Measurements from ENCODE around the gene RFTN2. TPM values are rescaled to one million over a fixed set of nuclear protein-coding genes. Genes with fewer than 3 reads are reported as not detected.
A peak's percentile ranks its signal among the peaks of the same experiment; 100 is the strongest.

Gene RFTN2
- total and polyA plus RNA-seq, 2 of the 13 experiments (the other 11 are each of a cell fraction or from before 2014, with no cell fraction given), result not detected

GRCh38 chr2:197613509-197613987 lies 61.8 kb downstream of the RFTN2 start (continued):
- no peak for TF ChIP-seq KIAA2018 (CRISPR knock-in tag; IDR thresholded peaks at IDR 0.05; ENCODE audit: borderline replicate concordance)
- TF ChIP-seq ATF1 (CRISPR knock-in tag; IDR thresholded peaks at IDR 0.05), result peak; percentile 89
- peak; percentile 77; the same call in 1 of the 2 replicates for TF ChIP-seq RXRA (CRISPR knock-in tag; IDR thresholded peaks at IDR 0.05)
- no peak for TF ChIP-seq ZNF768 (CRISPR knock-in tag; IDR thresholded peaks at IDR 0.05)
- no peak for TF ChIP-seq EZH2 (conservative IDR thresholded peaks at IDR 0.05; ENCODE audit: low read depth, low read length)
- TF ChIP-seq TEF (CRISPR knock-in tag; IDR thresholded peaks at IDR 0.05), result peak; percentile 92
- TF ChIP-seq SRSF9 (IDR thresholded peaks at IDR 0.05; ENCODE audit: borderline replicate concordance, insufficient read depth, low read depth, low read length, poor library complexity, severe bottlenecking), result no peak
- TF ChIP-seq EED (CRISPR knock-in tag; IDR thresholded peaks at IDR 0.05), result no peak
- TF ChIP-seq PITX1 (CRISPR knock-in tag; IDR thresholded peaks at IDR 0.05), result peak; percentile 98
- peak; percentile 100 for TF ChIP-seq RXRB (CRISPR knock-in tag; IDR thresholded peaks at IDR 0.05; ENCODE audit: borderline replicate concordance)
- peak; percentile 88; the same call in 1 of the 2 replicates for TF ChIP-seq ZNF431 (CRISPR knock-in tag; IDR thresholded peaks at IDR 0.05; ENCODE audit: borderline replicate concordance, low read depth)
- TF ChIP-seq TP53 (CRISPR knock-in tag; conservative IDR thresholded peaks at IDR 0.05), result no peak
- TF ChIP-seq ZNF891 (CRISPR knock-in tag; IDR thresholded peaks at IDR 0.05), result no peak
- no peak for TF ChIP-seq HNRNPH1 (optimal IDR thresholded peaks at IDR 0.05; ENCODE audit: low read depth, low read length)
- no peak; the same call in 1 of the 2 replicates for TF ChIP-seq CHD2 (IDR thresholded peaks at IDR 0.05; ENCODE audit: low read depth, low read length)
- no peak for TF ChIP-seq ZNF121 (CRISPR knock-in tag; IDR thresholded peaks at IDR 0.05)
- TF ChIP-seq GABPB1 (CRISPR knock-in tag; IDR thresholded peaks at IDR 0.05), result peak; percentile 56
- peak; percentile 93 for TF ChIP-seq ZMYM4 (CRISPR knock-in tag; IDR thresholded peaks at IDR 0.05)
- TF ChIP-seq ZNF326 (CRISPR knock-in tag; IDR thresholded peaks at IDR 0.05; ENCODE audit: borderline replicate concordance), result no peak
- no peak for TF ChIP-seq NBN (conservative IDR thresholded peaks at IDR 0.05)
- TF ChIP-seq ZNF709 (CRISPR knock-in tag; IDR thresholded peaks at IDR 0.05), result peak; percentile 81; the same call in 1 of the 2 replicates
- no peak for TF ChIP-seq ZFP82 (CRISPR knock-in tag; IDR thresholded peaks at IDR 0.05; ENCODE audit: borderline replicate concordance)
- TF ChIP-seq HDAC2 (CRISPR knock-in tag; IDR thresholded peaks at IDR 0.05), result peak; percentile 100
- peak; percentile 53 for TF ChIP-seq ATF7-NPFF (CRISPR knock-in tag; IDR thresholded peaks at IDR 0.05; ENCODE audit: low read depth)
- TF ChIP-seq ZSCAN30 (CRISPR knock-in tag; IDR thresholded peaks at IDR 0.05), result no peak

All from HepG2 (cell line).